GM12874 (cell line): ENCODE results near the gene SHISAL2A.

Experiments used
- CTCF ChIP-seq: IDR thresholded peaks from 2 replicates; pipeline ENCODE4 v1.5.1; 2011; ENCODE audit warnings: low read depth, mild to moderate bottlenecking, control low read depth, low read length, moderate library complexity; ENCODE audit not compliant: insufficient read depth

The SHISAL2A gene

GRCh38 chr1:52635321-52636089 is 2.5 kb downstream of the SHISAL2A start:
- no peak for TF ChIP-seq CTCF

GRCh38 chr1:52636721-52637695 is 4.0 kb downstream of the SHISAL2A start:
- TF ChIP-seq CTCF: no peak

- no peak for TF ChIP-seq CTCF
Observed at GRCh38 chr1:52637946-52638345, 5.0 kb downstream of the SHISAL2A start.

- TF ChIP-seq CTCF: no peak
Observed at GRCh38 chr1:52640697-52641096, 7.7 kb downstream of the SHISAL2A start.

- TF ChIP-seq CTCF: no peak
Observed at GRCh38 chr1:52641307-52641706, 8.3 kb downstream of the SHISAL2A start.

- TF ChIP-seq CTCF: no peak
Observed at GRCh38 chr1:52645261-52645660, 12.3 kb downstream of the SHISAL2A start.

- no peak for TF ChIP-seq CTCF
Observed at GRCh38 chr1:52651904-52652303, 18.9 kb downstream of the SHISAL2A start.
